A549 (cell line): Measurements from ENCODE around the gene WDR18.

Source experiments
- MAFK ChIP-seq: fragments of 450-650 bp; IDR thresholded peaks from 2 replicates; pipeline ENCODE4 v1.6.1; 2014; ENCODE audit not compliant: partially characterized antibody
- TF ChIP-seq, protein P1 (sequence below): fragments of >200 bp; sonication (Bioruptor Twin); formaldehyde crosslinking; IDR thresholded peaks from 3 replicates; pipeline ENCODE4 v1.5.1; 2016

DNA sequence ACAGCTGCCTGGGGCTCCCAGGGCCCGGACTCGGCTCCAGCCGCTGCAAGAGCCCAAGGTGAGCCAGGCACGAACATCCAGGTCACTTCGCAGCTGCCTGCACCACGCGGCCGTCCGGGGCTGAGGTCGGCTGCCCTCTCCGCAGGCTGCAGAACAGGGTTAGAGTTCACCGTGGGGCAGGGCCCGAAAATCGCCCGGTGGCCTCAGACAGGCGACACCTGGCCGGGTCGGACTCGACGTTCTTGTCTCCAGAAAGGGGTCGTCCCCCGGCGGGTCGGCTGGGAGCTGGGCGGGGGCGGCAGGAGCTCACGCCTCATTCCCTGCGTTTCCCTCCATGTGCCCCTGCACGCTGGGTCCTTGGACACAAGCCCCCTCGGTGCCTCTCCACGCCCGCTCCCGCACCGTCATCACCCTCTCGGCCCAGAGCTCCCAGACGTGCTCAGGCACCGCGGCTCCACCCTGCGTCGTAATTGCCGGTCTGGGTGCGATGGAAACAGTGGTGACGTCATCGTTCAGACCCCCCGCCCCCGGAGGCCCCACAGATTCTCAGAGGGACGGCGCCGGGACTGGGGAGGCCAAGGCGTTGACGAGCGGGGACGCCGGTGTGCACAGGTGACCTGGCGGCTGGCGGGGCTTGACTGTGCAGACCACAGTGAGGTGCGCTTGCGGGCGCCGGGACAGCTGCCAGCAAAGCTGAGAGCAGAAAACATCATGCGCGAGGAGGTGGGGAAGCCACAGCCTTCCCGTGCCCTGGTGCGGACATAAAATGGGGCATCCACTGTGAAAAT is 12.1 kb downstream of the WDR18 start:
- TF ChIP-seq MAFK: no peak
- TF ChIP-seq, protein P1, sequence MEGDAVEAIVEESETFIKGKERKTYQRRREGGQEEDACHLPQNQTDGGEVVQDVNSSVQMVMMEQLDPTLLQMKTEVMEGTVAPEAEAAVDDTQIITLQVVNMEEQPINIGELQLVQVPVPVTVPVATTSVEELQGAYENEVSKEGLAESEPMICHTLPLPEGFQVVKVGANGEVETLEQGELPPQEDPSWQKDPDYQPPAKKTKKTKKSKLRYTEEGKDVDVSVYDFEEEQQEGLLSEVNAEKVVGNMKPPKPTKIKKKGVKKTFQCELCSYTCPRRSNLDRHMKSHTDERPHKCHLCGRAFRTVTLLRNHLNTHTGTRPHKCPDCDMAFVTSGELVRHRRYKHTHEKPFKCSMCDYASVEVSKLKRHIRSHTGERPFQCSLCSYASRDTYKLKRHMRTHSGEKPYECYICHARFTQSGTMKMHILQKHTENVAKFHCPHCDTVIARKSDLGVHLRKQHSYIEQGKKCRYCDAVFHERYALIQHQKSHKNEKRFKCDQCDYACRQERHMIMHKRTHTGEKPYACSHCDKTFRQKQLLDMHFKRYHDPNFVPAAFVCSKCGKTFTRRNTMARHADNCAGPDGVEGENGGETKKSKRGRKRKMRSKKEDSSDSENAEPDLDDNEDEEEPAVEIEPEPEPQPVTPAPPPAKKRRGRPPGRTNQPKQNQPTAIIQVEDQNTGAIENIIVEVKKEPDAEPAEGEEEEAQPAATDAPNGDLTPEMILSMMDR: no peak
